Measurements from ENCODE around the gene PBLD. TPM values are rescaled to one million over a fixed set of nuclear protein-coding genes. Genes with fewer than 3 reads are reported as not detected.
A peak's percentile ranks its signal among the peaks of the same experiment; 100 is the strongest.

Gene PBLD
- polyA plus RNA-seq, 1 experiment: 1.1 TPM

DNA sequence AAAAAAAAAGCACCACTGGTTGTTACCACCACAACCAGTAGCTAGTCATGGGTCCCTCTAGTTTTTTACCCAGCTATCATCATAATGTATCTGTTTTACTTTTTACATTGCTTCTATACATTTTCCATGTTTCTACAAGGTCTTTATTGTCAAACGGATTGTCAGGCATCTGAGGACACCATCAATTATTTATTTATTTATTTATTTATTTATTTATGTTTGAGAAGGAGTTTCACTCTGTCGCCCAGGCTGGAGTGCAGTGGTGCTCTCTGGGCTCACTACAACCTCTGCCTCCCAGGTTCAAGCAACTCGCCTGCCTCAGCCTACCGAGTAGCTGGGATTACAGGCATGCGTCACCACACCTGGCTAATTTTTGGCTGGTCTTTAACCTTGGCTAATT lies 29.9 kb downstream of the PBLD start:
- Histone ChIP-seq H3K36me3 (ENCODE audit: control insufficient read depth, insufficient read depth, low read length) (no peaks in the 10 kb centered on the region), H3K4me3 (ENCODE audit: low read depth, low read length) (no peak overlapping the region), H3K27me3 (ENCODE audit: control insufficient read depth, insufficient read depth, low read length) (no peaks in the 10 kb centered on the region)
- DNase-seq (ENCODE audit: low read depth): no peak
- TF ChIP-seq, protein P1, sequence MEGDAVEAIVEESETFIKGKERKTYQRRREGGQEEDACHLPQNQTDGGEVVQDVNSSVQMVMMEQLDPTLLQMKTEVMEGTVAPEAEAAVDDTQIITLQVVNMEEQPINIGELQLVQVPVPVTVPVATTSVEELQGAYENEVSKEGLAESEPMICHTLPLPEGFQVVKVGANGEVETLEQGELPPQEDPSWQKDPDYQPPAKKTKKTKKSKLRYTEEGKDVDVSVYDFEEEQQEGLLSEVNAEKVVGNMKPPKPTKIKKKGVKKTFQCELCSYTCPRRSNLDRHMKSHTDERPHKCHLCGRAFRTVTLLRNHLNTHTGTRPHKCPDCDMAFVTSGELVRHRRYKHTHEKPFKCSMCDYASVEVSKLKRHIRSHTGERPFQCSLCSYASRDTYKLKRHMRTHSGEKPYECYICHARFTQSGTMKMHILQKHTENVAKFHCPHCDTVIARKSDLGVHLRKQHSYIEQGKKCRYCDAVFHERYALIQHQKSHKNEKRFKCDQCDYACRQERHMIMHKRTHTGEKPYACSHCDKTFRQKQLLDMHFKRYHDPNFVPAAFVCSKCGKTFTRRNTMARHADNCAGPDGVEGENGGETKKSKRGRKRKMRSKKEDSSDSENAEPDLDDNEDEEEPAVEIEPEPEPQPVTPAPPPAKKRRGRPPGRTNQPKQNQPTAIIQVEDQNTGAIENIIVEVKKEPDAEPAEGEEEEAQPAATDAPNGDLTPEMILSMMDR (IDR thresholded peaks at IDR 0.05; ENCODE audit: insufficient read depth, low read depth, low read length): no peak
- ChIA-PET CTCF (interaction anchor here (0.6 to 4.9 kb wide), 17 partner anchors 12 to 591 kb away, joined by 3 to 93 read pairs (median 6); no protein-coding TSS in a partner anchor), POLR2A (no interaction called here)

- no peak for DNase-seq (ENCODE audit: low read depth)
- Histone ChIP-seq H3K4me3 (ENCODE audit: low read depth, low read length) (no peak overlapping the region), H3K36me3 (ENCODE audit: control insufficient read depth, insufficient read depth, low read length) (no peaks in the 10 kb centered on the region), H3K27me3 (ENCODE audit: control insufficient read depth, insufficient read depth, low read length) (no peaks in the 10 kb centered on the region)
- ChIA-PET CTCF (interaction anchor here (0.6 to 4.9 kb wide), 22 partner anchors 9 to 591 kb away, joined by 3 to 93 read pairs (median 6); partner anchors contain the start of gene ATOH7), POLR2A (no interaction called here)
- TF ChIP-seq, protein P1 (IDR thresholded peaks at IDR 0.05; ENCODE audit: insufficient read depth, low read depth, low read length): no peak
Observed at GRCh38 chr10:68302503-68302823, 30.3 kb downstream of the PBLD start.

GRCh38 chr10:68301790-68302502 lies 30.8 kb downstream of the PBLD start:
- peak; percentile 24 for DNase-seq (ENCODE audit: low read depth)
- ChIA-PET CTCF (interaction anchor here (0.6 to 4.9 kb wide), 22 partner anchors 8 to 592 kb away, joined by 3 to 93 read pairs (median 4); partner anchors contain the start of gene ATOH7), POLR2A (no interaction called here)
- H3K27me3 ChIP-seq (ENCODE audit: control insufficient read depth, insufficient read depth, low read length): no peaks in the 10 kb centered on the region
- H3K36me3 ChIP-seq (ENCODE audit: control insufficient read depth, insufficient read depth, low read length): no peaks in the 10 kb centered on the region
- no peak overlapping the region for H3K4me3 ChIP-seq (ENCODE audit: low read depth, low read length)
- TF ChIP-seq, protein P1 (IDR thresholded peaks at IDR 0.05; ENCODE audit: insufficient read depth, low read depth, low read length): peak; percentile 50

DNA sequence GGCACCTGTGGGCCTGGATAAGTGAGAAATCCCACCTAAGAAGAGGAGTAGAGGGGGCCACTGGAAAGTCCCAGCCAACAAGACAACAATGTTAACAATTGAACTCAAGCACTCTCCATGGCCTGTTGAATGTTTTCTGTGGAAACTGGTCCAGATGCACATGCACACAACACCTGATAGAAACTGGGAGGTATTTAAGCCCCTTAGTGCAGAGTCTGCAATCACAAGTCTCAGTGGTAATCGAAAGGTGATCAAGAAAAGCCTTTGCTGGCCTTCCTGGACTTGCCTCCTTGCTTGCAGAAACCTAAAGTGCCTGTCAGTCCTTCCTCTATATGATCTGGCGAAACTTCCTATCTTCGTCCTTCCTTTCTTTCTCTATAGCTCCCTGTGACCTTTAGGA lies 31.4 kb downstream of the PBLD start:
- no peak for DNase-seq (ENCODE audit: low read depth)
- TF ChIP-seq, protein P1 (IDR thresholded peaks at IDR 0.05; ENCODE audit: insufficient read depth, low read depth, low read length): no peak
- Histone ChIP-seq H3K4me3 (ENCODE audit: low read depth, low read length) (no peak overlapping the region), H3K27me3 (ENCODE audit: control insufficient read depth, insufficient read depth, low read length) (no peaks in the 10 kb centered on the region), H3K36me3 (ENCODE audit: control insufficient read depth, insufficient read depth, low read length) (no peaks in the 10 kb centered on the region)
- ChIA-PET CTCF (interaction anchor here (0.6 to 4.9 kb wide), 17 partner anchors 8 to 446 kb away, joined by 3 to 93 read pairs (median 6); partner anchors contain the start of gene ATOH7), POLR2A (no interaction called here)

DNA sequence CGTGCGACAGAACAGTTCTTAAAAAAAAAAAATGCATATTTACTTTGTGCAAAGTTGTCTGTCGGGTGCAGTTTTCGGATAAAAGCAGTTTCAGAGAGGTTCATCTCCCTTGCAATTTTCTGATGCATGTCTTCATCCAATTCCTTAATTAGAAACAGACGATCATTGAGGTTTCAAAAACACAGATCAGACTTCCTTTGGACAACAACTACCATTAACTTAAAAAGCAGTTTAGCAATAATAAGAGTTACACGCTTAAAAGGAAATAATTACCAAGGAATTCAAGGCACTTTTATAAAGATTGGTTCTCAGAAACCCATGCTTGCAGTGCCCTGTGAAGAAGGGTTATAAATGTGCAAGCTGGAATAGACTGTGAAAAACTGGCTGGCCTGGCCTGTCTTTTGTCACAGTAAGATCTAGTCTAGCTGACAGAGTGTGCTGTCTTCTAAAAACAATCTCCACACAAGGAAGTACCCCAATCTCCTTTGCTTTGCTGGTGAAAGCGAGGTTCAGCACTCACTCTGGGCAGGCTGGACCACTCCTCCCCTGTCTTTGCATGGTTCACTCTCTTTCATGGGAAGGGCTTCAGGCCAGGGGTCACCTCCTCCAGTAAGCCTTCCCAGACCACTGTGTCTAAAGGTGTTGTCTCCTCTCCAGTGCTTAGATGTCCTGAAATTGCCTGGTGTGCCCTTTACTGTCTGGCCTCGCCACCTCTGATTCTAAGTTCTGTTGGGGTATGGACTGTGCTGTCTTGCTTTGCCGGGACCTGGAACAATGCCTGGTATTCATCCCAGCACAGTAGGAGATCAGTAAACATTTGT lies 35.7 kb downstream of the PBLD start:
- ChIA-PET POLR2A (interaction anchor here (0.7 kb wide), 1 partner anchor 574 kb away, joined by 6 read pairs; no protein-coding TSS in a partner anchor), CTCF (interaction anchor here (0.6 to 2.6 kb wide), 2 partner anchors 68 to 84 kb away, joined by 3 to 10 read pairs; no protein-coding TSS in a partner anchor)
- H3K4me3 ChIP-seq (ENCODE audit: low read depth, low read length): no peak overlapping the region
- H3K36me3 ChIP-seq (ENCODE audit: control insufficient read depth, insufficient read depth, low read length): no peaks in the 10 kb centered on the region
- DNase-seq (ENCODE audit: low read depth): peak; percentile 48
- TF ChIP-seq, protein P1 (IDR thresholded peaks at IDR 0.05; ENCODE audit: insufficient read depth, low read depth, low read length): no peak
- H3K27me3 ChIP-seq (ENCODE audit: control insufficient read depth, insufficient read depth, low read length): no peaks in the 10 kb centered on the region

Measured in BJ (cell line).